ENCODE measurements around the gene NRG3. TPM values are rescaled to one million over a fixed set of nuclear protein-coding genes. Genes with fewer than 3 reads are reported as not detected.
"Not testable (repeated sequence)": the region's sequence is repeated elsewhere in the genome, so short reads cannot be mapped to it uniquely, and the experiment has no call there.

NRG3 gene
- total RNA-seq, 2 experiments from 2014 or later = not detected

DNA sequence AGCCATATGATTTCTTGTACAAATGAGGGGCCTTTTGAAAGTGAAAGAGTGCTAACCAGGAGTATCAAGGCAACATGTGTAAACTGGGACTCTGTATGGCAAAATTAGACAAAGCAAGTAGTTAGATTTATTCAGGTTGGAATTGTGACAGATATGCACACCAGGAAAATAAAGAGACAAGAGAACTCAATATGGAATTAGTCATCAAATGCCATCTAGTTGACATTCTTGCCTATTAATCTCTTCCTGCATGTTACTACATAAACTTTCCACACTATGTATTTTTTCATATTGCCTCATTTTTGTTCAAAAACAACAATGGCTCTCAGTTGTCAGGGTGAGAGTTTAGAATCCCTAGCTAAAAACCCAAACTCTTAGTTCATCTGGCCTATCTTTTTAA lies 799.0 kb downstream of the NRG3 start:
- H3K4me2 ChIP-seq (ENCODE audit: low read length) = no peak overlapping the region
- H3K9me3 ChIP-seq (ENCODE audit: low read length) = no peaks in the 10 kb centered on the region
- H3K4me3 ChIP-seq (ENCODE audit: low read depth, low read length, poor library complexity, severe bottlenecking) = no peak overlapping the region
- H3K79me2 ChIP-seq (ENCODE audit: insufficient read depth, low read depth, low read length) = no peaks in the 10 kb centered on the region
- no peak overlapping the region for H2AFZ ChIP-seq (ENCODE audit: low read length)
- intact Hi-C loops (cut with micrococcal nuclease; ENCODE audit: unreplicated experiment) = no loop called here
- no peak for DNase-seq (ENCODE audit: low spot score)
- BruUV-seq (replicated peaks) = no TSS peak
- H3K36me3 ChIP-seq (ENCODE audit: insufficient read depth, low read length) = no peaks in the 10 kb centered on the region
- ChIA-PET POLR2A (no interaction called here), CTCF (ENCODE audit: unreplicated experiment) (no interaction called here)
- no peaks in the 10 kb centered on the region for H4K20me1 ChIP-seq (ENCODE audit: insufficient read depth, low read length)
- no peaks in the 10 kb centered on the region for H3K4me1 ChIP-seq (ENCODE audit: insufficient read depth, low read length, poor library complexity, severe bottlenecking)
- no peaks in the 10 kb centered on the region for H3K9me2 ChIP-seq (ENCODE audit: insufficient read depth, low read length)
- H3K27ac ChIP-seq (ENCODE audit: low read depth, low read length, poor library complexity, severe bottlenecking) = no peak overlapping the region
- TF ChIP-seq CTCF (conservative IDR thresholded peaks at IDR 0.05; ENCODE audit: low read length) (no peak), EZH2phosphoT487 (IDR thresholded peaks at IDR 0.05; ENCODE audit: borderline replicate concordance, low read depth, low read length) (no peak)

DNA sequence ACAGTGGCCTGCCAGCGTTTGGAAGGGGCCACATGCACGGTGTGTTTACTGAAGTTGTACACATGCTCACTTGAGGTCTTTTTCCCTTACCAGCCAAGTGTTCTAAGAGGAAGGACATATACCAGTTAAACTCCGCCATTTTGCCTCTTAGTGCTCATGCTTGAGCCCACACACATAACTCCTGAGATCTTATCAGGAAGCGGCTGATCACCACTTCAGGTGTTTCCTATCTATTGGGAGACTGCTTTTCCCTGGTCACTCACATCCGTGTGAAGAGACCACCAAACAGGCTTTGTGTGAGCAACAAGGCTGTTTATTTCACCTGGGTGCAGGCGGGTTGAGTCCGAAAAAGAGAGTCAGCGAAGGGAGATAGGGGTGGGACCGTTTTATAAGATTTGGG lies 802.9 kb downstream of the NRG3 start:
- H3K9me2 ChIP-seq (ENCODE audit: insufficient read depth, low read length); H3K9me3 ChIP-seq (ENCODE audit: low read length); intact Hi-C loops (cut with micrococcal nuclease; ENCODE audit: unreplicated experiment); H3K4me3 ChIP-seq (ENCODE audit: low read depth, low read length, poor library complexity, severe bottlenecking); H2AFZ ChIP-seq (ENCODE audit: low read length); H3K36me3 ChIP-seq (ENCODE audit: insufficient read depth, low read length); H3K4me2 ChIP-seq (ENCODE audit: low read length); H3K79me2 ChIP-seq (ENCODE audit: insufficient read depth, low read depth, low read length); H3K27ac ChIP-seq (ENCODE audit: low read depth, low read length, poor library complexity, severe bottlenecking); BruUV-seq (replicated peaks); H4K20me1 ChIP-seq (ENCODE audit: insufficient read depth, low read length); POLR2A ChIA-PET; H3K4me1 ChIP-seq (ENCODE audit: insufficient read depth, low read length, poor library complexity, severe bottlenecking); DNase-seq (ENCODE audit: low spot score); CTCF ChIA-PET (ENCODE audit: unreplicated experiment): not testable (repeated sequence)

- H3K4me1 ChIP-seq (ENCODE audit: insufficient read depth, low read length, poor library complexity, severe bottlenecking); intact Hi-C loops (cut with micrococcal nuclease; ENCODE audit: unreplicated experiment); H3K9me3 ChIP-seq (ENCODE audit: low read length); CTCF ChIA-PET (ENCODE audit: unreplicated experiment); DNase-seq (ENCODE audit: low spot score); H3K79me2 ChIP-seq (ENCODE audit: insufficient read depth, low read depth, low read length); H3K4me3 ChIP-seq (ENCODE audit: low read depth, low read length, poor library complexity, severe bottlenecking); POLR2A ChIA-PET; H2AFZ ChIP-seq (ENCODE audit: low read length); BruUV-seq (replicated peaks); H3K4me2 ChIP-seq (ENCODE audit: low read length); H4K20me1 ChIP-seq (ENCODE audit: insufficient read depth, low read length); H3K27ac ChIP-seq (ENCODE audit: low read depth, low read length, poor library complexity, severe bottlenecking); H3K9me2 ChIP-seq (ENCODE audit: insufficient read depth, low read length); H3K36me3 ChIP-seq (ENCODE audit: insufficient read depth, low read length): not testable (repeated sequence)
Observed at GRCh38 chr10:82678451-82678850, 803.5 kb downstream of the NRG3 start.

DNA sequence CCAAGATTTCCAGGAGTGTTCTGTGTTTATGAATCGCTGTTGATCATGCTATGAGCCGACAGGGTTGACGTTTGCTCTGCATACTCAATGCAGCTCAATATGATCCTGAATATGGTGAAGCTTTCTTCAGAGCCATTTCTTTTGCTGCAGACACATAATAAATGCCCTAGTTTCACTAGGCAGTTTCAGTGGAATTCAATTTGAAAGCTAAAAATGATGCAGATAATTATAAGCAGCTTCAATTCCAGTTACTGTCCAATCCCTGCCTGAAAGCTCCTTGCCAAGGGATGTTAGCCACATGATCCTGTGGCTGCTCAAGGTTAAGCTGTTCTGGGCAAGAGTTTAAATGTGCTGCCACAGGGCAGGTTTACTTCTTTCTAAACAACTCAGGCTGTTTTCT lies 805.6 kb downstream of the NRG3 start:
- Histone ChIP-seq H3K4me3 (ENCODE audit: low read depth, low read length, poor library complexity, severe bottlenecking) (no peak overlapping the region), H3K36me3 (ENCODE audit: insufficient read depth, low read length) (no peaks in the 10 kb centered on the region), H4K20me1 (ENCODE audit: insufficient read depth, low read length) (no peaks in the 10 kb centered on the region), H3K27ac (ENCODE audit: low read depth, low read length, poor library complexity, severe bottlenecking) (no peak overlapping the region), H3K4me1 (ENCODE audit: insufficient read depth, low read length, poor library complexity, severe bottlenecking) (no peaks in the 10 kb centered on the region), H3K9me3 (ENCODE audit: low read length) (no peaks in the 10 kb centered on the region), H3K79me2 (ENCODE audit: insufficient read depth, low read depth, low read length) (no peaks in the 10 kb centered on the region), H3K4me2 (ENCODE audit: low read length) (no peak overlapping the region), H3K9me2 (ENCODE audit: insufficient read depth, low read length) (no peaks in the 10 kb centered on the region), H2AFZ (ENCODE audit: low read length) (no peak overlapping the region)
- POLR2A ChIA-PET = no interaction called here
- CTCF ChIA-PET (ENCODE audit: unreplicated experiment) = no interaction called here
- DNase-seq (ENCODE audit: low spot score) = no peak
- no TSS peak for BruUV-seq (replicated peaks)
- no peak for TF ChIP-seq CTCF (conservative IDR thresholded peaks at IDR 0.05; ENCODE audit: low read length)
- TF ChIP-seq EZH2phosphoT487 (IDR thresholded peaks at IDR 0.05; ENCODE audit: borderline replicate concordance, low read depth, low read length) = no peak
- intact Hi-C loops (cut with micrococcal nuclease; ENCODE audit: unreplicated experiment) = no loop called here
